Measurements from ENCODE around the gene NOVA2.

NOVA2 gene

DNA sequence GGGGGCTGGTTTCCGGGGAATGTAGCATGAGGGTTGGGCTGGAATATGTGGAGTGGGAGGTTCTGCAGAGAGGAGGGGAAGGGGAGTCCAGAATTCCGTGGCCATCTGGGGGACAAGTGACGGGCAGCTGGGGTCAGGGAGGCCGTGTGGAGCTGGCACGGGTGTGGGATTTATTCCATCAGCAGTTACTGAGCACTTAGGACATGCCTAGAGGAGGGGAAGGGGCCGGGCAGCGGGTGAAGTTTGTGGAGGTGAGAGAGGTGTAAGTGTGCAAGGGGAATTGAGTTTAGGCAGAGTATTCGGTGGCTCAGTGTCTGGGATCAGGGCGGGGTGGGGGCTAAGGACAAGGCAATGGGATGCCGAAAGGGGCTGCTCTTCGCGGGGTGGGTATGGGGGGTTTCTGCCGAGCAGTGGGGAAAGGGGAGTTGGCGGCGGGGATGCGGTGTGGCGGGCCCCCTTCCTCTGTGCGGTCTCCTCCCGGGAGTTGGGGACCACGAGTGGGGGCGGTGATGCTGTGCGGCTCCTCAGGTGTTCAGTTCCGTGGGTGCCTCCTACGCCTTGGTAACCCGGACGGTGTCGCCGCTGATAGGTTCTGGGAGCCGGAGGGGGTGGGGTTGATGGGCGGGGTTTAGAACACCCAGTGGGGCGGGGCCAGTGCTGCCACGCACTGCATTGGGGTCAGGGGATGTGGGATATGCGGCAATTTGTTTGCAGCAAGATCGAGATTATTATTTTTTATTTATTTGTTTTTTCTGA is 27.0 kb upstream of the NOVA2 start:
- DNase-seq, result no peak

DNA sequence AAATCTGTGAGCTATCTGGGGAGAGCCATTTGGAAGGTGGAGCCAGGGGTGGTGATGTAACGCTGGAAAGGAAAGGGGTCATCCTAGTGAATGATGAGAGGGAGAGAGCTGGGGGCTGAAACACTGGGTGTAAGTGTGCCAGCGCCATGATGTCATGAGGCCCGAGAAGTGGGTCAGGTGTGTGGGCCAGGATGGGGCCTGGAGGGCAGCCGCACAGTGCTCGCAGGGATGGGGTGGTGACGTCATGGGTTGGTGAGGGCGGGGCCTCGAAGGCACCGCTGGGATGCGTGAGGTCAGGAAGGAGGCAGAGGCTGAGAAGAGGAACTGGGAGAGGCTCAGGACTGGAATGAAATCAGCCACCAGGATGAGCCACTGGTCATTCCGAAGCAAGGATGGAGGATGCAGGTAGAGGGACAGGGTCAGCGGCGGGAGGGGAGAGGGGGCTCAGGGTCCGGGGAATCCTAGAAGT is 26.0 kb upstream of the NOVA2 start:
- peak; percentile 5 for DNase-seq

DNA sequence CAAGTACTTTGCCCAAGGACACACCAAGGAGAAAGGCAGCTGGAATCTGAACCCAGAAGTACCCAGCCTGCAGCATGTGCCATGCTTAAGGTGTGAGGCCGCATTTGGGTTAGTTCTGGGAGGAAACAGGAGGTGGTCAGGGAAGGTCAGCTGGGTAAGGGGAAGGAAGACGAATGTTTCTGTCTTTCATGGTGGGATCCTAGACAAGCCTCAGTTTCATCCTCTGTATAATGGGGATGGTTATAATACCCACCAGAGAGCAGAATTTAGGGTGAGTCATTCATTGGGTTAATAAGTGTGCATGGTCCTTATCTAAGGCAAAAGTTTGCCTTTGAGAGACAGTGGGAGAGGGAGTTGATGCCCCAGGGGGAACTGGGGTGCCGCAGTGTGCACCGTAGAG is 25.2 kb upstream of the NOVA2 start:
- no peak for DNase-seq

DNA sequence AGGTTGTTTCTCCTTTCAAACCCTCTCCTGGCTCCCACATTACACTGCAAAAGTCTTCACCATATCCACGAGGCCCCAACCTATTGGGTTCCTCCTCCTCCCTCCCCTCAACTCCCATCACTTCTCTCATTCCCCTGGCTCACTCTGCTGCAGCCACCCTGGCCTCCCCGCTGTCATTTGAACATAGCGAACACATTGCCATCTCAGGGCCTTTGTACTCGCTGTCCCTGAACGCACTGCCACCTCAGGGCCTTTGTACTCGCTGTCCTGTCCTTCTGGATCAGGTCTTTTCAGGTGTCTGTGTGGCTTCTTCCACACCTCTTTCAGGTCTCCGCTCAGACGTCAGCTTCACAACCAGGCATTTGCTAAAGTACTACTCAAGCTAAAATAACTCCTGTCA is 23.3 kb upstream of the NOVA2 start:
- DNase-seq, result no peak

DNA sequence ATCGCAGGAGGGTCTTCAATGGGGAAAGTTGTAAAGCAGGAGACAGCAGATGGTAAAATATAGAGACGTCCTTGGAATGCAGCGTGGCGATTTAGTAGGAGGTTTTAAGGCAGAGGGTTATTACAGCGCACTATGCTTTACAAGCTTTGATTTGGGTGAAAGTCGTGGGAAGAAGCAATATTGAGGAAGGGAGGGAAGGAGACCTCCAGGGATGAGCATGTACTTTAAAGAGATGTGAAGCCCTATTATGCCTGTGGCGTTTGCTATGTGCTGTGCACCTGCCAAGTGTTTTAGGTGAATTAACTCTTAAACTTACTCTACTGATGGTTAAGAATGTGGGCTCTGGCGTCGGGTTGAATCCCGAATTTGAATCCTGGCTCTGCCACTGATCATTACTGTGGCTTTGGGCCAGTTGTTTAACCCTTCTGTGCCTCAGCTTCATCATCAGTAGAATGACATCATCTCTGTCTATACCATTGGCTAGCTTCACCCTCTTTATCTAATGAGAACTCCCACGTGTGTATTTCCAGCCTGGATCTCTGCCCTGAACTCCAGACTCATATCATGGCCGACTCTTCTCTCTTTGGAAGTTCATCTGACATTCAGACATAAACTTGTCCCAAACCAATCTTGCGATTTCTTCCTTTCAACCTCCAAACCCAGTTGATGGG is 22.2 kb upstream of the NOVA2 start:
- DNase-seq, result no peak

DNA sequence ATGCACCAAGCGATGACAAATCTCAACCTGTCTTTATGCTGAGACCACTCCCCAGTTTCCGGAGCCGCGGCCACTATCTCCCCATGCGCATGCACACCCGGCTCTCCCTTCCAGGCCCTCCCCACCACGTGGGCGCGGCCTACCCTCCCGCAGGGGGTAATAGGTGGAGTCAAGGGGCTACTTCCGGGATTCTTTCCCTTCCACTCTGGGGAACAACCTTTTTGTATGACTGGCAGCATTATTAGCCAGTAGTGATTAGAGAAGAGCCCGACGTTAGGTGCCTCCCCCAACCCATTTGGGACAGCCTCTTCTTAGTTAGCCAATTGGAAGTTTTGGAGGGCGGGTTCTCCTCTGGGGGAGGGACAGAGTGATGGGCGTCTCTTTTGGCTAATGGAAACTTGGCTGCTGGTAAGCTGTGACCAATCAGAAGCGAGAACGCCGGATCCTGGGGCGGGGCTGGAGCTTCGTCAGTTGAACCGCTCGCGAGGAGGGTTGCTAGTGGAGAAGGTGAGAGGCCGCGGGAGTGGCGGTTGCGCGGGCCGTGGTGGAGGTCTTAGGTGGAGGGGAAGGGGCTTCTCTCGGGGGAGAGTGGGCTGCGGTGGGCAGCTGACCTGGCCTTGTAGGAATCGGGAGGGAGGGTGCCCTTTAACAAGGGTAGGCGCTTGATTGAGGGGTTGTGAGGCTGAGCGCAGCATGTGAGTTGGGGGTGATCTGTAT is 21.5 kb upstream of the NOVA2 start, which contains the start of gene CCDC61:
Gene CCDC61, plus strand, starts transcription at position 470 of the 717 bp plus-strand sequence. CDS start 7,552 bp downstream, outside the sequence.
- peak; percentile 98 for DNase-seq

DNA sequence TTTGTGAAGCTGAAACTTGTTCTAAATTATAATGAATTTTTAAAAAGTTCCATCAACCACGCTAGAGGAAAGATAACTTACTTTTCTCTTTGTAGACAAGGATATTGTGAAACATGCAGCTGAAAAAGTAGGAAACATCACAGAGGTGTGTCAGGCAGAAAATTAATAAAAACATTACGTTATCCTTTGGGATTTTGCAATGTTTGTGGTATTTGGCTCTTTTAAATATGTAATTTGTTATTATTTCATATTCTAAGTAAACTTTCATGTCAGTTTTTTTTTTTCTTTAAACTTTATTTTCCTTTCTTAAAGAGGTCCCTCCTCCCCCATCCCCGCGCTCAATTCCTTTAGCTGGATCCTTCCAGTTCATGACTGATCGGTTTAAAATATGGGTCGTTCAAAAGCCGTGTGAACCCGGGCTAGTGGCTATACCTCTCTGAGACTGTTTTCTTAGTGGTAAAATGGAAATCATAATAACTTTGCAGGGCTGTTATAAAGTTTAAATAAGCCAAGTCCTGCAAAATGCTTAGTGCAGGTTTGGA is 20.9 kb upstream of the NOVA2 start:
- no peak for DNase-seq

DNA sequence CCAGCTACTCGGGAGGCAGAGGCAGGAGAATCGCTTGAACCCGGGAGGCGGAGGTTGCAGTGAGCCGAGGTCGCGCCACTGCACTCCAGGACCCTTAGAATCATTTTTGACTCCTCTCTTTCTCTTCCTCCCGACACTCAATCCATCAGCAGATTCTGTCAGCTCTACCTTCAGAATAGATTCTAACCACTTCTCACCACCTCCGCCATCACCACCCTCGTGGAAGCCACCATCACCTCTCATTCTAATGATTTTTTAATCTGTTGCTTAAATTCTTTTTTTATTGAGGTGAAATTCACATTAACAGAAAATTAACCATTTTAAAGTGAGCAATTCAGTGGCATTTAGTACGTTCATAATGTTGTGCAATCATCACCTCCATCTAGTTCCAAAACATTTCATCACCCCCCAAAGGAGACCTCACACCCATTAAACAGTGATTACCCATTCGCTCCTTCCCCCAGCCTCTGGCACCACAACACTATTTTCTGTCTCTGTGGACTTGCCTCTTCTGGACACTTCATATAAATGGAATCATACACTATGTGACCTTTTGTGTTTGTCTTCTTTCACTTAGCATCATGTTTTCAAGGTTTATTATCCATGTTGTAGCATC is 16.6 kb upstream of the NOVA2 start:
- DNase-seq, result no peak

DNA sequence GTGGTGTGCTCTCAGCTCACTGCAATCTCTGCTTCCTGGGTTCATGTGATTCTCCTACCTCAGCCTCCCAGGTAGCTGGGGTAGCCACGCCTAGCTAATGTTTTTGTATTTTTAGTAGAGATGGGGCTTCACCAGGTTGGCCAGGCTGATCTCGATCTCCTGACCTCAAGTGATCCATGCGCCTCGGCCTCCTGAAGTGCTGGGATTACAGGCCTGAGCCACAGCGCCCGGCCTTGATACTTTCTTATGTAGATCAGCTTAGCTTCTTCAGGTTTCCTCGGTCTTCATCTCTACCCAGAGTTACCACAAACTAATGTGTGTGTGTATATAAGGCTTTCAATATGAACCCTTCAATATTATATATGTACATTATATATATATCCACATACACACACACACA is 11.7 kb upstream of the NOVA2 start:
- DNase-seq, result no peak

DNA sequence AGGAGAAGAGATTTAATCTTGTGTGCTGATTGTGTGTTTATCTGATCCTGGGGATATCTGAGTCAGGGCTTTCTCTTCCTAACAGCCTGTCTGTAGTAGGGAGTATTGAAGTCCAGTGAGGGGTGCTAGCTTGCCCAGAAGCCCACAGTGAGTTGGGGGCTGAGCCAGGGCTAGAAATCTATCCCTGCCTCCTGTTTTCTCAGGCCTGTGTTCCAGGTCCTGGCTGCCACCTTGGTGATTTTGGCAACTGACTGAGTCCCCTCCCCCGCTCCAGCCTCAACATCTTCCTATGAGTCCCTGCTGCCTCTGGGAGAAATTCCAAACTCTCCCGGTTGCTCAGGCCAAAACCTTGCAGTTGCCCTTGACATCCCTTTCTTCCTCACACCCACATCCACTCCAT is 7.7 kb upstream of the NOVA2 start:
- DNase-seq, result no peak

DNA sequence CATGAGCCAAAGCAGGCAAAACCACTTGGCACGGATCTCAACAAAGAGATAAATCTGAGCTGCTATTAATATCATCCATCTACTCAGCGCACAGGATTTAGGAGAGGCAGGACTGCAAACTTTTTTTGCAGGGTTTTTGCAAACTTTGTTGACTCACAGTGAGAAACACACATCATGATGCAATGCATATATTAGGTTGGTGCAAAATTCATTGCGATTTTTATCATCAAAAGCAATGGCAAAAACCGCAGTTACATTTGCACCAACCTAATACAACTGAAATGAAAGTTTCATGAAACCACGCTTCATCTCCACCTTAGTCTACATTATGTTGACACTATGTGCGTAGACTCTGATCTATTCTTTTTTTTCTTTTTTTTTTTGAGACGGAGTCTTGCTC is 4.5 kb upstream of the NOVA2 start:
- DNase-seq, result no peak

DNA sequence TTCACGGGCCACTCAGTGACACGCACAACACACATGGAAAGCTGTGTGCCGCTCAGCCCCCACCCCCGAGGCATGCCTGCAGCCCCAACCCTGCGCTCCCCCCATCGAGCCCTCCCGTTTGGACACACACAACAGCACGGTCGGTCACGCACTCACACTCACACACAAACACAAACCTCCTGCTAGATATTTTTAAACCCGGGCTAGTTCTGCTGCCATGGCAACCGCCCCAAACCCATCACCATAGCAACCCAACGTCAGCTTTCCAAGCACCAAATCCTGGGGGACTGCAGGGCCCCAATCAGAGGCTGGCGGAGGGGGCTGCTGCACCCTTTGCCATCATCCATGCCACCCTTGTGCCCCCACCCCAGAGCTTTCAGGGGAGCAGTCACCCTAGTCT is 2.5 kb upstream of the NOVA2 start:
- no peak for DNase-seq

DNA sequence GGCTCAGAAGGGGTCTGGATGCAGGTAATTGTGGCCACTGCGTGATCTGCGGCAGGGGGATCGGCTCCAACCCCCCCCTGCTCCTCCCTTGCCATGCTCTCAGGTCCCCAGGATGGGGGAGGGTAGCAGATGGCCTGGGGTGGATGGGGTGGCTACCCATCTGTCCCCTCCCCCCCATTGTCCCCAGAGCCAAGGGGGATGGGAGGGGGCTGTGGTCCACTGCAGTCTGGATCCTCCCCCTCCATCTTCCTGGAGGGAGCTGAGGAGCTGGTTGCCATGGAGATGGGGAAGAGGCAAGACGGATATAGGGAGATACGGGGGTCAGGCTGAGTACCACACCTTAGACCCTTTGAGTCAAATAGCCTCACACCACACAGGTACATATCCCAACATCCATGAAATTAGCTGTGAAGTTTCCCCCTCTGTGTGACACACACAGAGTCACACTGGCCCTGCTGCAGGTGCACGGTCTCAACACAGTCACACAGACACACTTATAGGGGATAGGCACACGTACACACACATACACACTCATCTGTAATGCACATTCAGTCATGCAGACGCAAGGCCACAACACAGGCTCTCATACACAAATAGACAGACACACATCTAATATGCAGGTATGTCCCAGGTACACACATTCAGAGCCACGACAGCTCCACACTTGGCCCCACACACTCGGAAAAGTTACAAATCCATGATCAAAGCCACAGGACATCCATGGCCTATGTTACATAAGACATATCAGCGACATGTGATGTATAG is 1.8 kb upstream of the NOVA2 start:
- no peak for DNase-seq

DNA sequence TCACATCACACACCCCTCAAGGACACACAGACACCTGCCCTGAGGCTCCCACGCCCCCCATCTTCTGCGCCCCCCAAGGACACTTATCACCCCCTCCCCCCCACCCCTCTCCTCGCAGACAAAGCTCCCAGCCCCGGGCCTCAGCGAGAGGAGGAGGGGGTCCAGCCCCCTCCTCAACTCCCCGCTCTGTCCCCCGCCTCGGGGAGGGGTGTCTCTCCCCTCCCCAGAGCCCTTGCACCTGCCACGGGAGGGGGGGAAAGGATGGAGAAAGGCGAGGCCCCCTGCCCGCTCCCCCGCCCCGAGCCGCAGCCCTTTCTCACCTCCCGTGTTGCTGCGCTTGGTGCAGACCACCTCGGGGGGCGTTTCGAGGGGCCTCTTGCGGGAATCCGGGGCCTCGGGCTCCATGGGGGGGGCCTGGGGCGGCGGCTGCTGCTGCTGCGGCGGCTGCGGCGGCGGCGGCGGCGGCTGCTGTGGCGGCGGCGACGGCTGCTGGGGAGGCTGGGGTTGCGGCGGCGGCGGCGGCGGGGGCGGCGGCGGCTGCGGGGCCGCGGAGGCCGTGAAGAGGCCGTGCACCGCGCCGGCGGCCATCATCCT is 621 bp downstream of the NOVA2 start:
- DNase-seq, result no peak

DNA sequence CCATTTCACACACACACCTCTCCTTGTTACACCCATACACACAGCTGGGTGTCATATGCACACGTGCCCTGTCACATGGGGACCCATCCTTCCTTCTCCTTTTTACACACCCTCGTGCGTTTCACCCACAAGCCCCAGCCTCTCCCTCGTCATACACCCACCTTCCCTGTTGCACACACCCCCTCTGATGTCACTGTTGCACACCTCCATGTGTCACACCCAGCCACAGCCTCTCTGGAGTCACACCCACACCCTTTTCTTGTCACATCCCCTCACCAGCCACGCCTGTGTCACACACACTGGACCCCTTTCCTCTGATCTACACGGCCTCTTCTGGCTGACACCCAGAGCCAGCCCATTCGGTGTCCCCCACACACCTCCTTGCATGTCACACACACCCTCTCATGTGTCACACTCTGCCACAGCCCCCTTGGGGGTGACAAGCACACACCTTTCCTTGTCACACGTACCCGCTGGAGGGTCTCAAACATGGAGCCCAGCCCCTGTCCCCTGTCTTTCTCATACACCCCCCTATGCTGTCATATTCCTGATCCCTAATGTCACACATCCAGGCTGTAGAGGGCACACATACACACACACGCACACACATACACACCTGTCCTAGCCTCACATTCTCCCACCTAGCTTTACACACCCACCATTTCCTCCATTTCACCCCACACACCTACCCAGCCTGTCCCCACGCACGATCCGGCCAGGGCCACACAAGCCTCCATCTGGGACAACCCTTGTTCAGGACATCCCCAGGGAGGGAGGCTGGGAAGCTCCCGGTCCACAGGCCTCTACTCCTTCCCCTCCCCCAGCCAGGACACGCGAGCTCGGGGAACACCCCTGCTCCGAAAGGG is 1.4 kb downstream of the NOVA2 start:
- DNase-seq, result no peak

DNA sequence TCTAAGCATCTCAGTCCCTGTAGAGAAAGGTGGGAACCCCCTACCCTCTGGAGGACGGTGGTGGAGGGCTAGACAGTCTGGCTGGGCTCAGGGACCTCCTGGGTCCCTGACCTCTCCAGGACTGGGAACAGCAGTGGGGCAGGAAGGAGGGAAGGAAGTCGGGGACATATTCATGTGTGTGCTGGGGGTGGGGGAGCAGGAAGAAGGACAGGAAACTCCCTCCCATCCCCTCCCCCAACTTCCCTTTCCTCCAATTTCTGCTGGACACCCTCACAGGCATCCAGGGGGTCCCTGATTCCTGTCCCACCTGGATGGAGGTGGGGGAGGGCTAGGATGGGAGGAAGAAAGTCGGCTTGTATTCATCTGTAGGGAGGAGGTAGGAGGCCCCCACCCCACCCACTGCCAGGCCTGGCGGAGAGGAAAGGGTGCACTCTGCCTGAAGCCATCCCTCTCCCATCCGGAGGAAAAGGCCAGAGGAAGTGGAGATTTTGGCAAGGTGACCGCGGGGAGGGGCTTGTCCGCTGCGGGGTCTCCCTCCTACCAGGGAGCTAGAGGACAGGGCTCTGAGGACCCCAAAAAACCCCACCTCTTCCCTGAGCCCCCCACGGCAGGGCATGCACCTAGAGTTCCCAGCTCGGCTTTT is 2.3 kb downstream of the NOVA2 start:
- no peak for DNase-seq

DNA sequence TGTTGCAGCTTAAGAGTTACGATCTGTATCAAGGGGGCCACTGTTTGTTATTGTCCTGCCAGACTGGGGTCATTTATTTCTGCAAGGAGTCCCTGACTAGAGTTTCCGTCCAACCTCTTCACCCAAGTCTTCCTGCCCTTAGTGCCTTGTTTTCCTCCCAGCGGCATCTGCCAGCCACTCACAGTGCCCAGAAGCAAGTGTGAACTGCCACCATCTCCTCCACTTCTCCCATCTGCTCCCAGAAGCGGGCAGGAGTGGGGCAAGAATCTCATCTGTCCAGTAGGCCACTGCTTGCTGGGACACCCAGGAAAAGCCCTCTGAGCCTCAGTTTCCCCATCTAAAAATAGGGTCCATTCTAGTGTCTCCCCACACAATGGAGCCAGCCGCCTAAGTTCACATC is 4.0 kb downstream of the NOVA2 start:
- no peak for DNase-seq

DNA sequence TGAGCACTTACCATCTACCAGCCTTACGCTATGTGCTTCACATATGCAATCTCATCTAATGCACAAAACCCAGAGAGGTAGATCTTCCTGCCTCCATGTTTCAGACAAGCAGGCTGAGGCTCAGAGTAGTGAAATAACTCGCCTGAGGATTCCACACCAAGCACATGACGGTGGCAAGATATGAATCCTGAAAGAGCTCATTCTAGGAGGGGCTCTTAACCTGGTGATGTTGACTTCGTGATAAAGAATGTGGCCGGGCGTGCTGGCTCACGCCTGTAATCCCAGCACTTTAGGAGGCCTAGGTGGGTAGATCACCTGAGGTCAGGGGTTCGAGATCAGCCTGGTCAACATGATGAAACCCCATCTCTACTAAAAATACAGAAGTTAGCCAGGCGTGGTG is 5.0 kb downstream of the NOVA2 start:
- no peak for DNase-seq

DNA sequence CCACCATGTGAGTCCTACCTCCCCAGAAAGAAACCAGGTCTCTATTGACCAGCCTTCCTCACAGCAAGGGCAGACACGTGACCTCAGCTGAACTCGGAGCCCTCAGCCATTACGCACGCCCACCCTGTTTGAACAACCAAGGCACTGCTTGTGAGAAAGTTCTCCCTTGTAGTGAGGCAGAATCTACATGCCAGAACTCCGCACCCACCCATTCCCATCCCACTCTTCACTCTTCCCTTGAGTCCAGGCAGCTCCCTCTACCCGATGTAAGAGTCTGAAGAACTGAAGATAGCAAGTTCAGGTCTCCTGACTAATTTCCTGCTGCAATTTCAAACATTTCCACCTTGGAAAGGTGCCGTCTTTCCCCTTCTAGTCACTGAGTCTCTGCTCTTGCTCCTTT is 6.4 kb downstream of the NOVA2 start:
- DNase-seq, result no peak

DNA sequence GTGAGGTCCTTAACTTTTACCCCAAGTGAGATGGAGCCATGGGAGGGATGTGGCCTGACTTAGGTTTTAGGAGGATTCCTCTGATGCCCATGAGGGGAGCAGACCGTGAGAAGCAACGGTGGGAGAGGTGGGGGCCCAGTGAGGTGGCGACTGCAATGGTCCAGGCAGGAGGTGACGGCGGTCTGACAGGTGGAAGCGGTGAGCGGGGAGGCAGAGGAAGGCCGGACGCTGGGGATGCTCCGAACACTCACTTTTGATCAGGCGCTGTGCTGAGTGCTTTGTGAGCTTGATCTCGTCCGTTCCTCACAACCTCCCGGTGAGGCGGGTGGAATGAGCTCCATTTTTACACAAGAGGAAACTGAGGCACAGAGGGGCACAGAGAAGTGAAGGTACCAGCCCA is 11.6 kb downstream of the NOVA2 start:
- no peak for DNase-seq
